Pancreas (tissue), 10 donors: ENCODE results near the gene CRYBB1. TPM values are rescaled to one million over a fixed set of nuclear protein-coding genes. Genes with fewer than 3 reads are reported as not detected.

Source experiments
- ATAC-seq, 4 donors: fragments of 200-7000 bp; cut with Tn5 transposase; one replicate each; pipeline versions ENCODE4 v1.8.0 to v1.9.1; 2020; ENCODE audit warnings: mild to moderate bottlenecking in 4 of 4, moderate library complexity in 4 of 4
- DNase-seq, 6 donors: peaks; one replicate each; pipeline ENCODE4 v3.0.0-alpha.2; 2020
- FAIRE-seq: peaks from 2 replicates; lab custom pipeline; 2012; peaks lifted over from hg19 to GRCh38; lab: Jason Lieb, UNC
- H3K27ac ChIP-seq, 4 donors: fragments of 200-600 bp; sonication (generic); 1 replicate in 3 of 4; 2 replicates in 1 of 4; pipeline versions ENCODE4 v1.5.0 to v1.8.0; 2020
- H3K27me3 ChIP-seq, 4 donors: fragments of 200-600 bp; one replicate each; pipeline ENCODE4 v1.8.0; 2021
- H3K36me3 ChIP-seq, 3 donors: fragments of 200-600 bp; sonication (generic) in 1 of 3; one replicate each; pipeline versions ENCODE4 v1.5.0 to v1.8.0; 2020 to 2021
- H3K4me1 ChIP-seq, 3 donors: fragments of 200-600 bp; one replicate each; pipeline ENCODE4 v1.8.0; 2021
- H3K4me3 ChIP-seq, 4 donors: fragments of 200-600 bp; sonication (generic) in 2 of 4; one replicate each; pipeline versions ENCODE4 v1.5.0 to v1.8.0; 2020 to 2021
- H3K9me3 ChIP-seq, 4 donors: fragments of 200-600 bp; one replicate each; pipeline ENCODE4 v1.8.0; 2021
- WGBS, 2 donors: extraction: QIAGEN DNeasy Blood & Tissue Kit; methylation state at CpG; one replicate each; pipeline ENCODE4 v1.1.7; 2013; 5-methylcytosine and 5-hydroxymethylcytosine counted together
- intact Hi-C, 3 donors: fragments of 100-400 bp; cut with DNase I; formaldehyde crosslinking; loops; one replicate each; pipeline versions ENCODE4 v1.11.1 to v1.14.2; 2022
- polyA plus RNA-seq, 2 donors: library from polyadenylated mRNA; stranded (reverse); fragments of 200-250 nt; gene quantifications; one replicate each; pipeline ENCODE4 v1.2.3, GENCODE V29; 2013
- total RNA-seq, 6 donors: library from RNA; stranded (reverse); fragmentation: NEBNext Ultra II Directional in 4 of 6; extraction: Animal tissue kit (Norgen Biotek cat#: 25700) in 4 of 6; gene quantifications; one replicate each; pipeline versions ENCODE4 v1.2.1 to v1.2.4, GENCODE V29; 2021 to 2023
- TF ChIP-seq, protein P1 (sequence below), 4 donors: fragments of 200-600 bp; sonication (generic) in 3 of 4; IDR thresholded peaks; one replicate each; pipeline versions ENCODE4 v1.5.0 to v1.8.0; 2021; ENCODE audit warnings: antibody characterized with exemption in 4 of 4
- donor health status: healthy with polysubstance abuse.
- donor health status: DM: no; HTN: no; CAD: no; lungs with moderate emphysema.
- donor health status: DM: no; HTN: no; CAD: no.
- donor health status: control.
- donor health status: control.
- donor health status: Bipolar disorder and iron deficiency.
- donor health status: DM: yes; HTN: yes; CAD: no.
- donor health status: DM: no; HTN: no; CAD: no.
- donor health status: DM: no; HTN: no; CAD: no.
- donor health status: DM: yes; HTN: yes; CAD: no.

CRYBB1 gene
- total RNA-seq = under 1 TPM in 3 of 6 donors, not detected in 3; 0.20 to 0.66 (median 0.34) TPM
- polyA plus RNA-seq = under 1 TPM; 0.14 to 0.38 TPM

DNA sequence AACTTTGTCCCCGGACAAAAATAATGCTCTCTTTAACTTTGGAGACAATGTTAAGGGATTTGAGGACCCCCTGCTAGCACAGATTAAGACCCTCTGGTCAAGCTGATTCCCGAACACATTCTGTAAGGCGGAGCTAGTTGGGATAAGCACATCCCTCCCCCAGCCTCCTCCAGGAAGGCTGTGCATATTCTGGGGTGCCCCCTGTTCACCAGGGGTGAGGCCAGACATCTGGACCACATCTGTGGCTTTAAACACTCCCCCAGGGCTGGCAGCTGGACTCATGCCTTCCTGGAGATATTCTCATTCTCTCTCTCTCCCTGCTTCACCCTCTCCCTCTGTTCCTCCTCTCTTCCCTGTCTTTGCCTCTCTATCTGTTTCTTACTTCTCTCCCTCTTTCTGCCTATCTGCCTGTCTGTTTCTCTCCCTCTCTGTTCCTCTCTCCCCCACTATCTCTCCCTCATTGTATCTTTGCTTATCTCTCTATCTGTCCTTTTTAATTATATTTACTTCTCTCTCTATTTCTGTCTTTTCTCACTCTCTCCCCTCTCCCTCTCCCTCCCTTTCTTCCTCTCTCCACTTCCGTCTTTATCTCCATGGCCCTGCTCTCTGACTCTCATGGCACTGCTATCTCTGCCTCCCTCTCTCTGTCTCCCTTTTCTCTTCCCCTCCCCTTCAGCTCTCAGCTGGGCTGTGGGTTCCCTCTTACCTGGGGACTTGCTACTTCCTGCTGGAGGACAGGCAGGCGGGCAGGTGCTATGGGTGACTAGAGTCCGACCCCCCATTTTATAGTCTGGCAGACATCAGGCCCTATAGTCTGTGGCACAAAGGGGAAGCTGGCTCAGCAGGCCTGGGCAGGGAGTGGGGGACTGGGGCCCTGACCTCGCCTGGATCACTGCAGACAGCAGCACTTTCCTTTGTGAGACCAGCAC lies at the start of gene CRYBB1:
Gene CRYBB1 (minus strand): TSS at position 757 of the 929 bp plus-strand sequence. CDS start 1,708 bp downstream, outside the sequence.
- H3K4me1 ChIP-seq = no peaks in the 10 kb centered on the region
- H3K4me3 ChIP-seq = no peak within 1 kb of the TSS
- H3K9me3 ChIP-seq = no peaks in the 10 kb centered on the region
- H3K27me3 ChIP-seq = no peaks in the 10 kb centered on the region
- H3K27ac ChIP-seq = no peak within 1 kb of the TSS
- WGBS, 2 donors = 66 to 70% methylated on average over 7 of the region's 7 CpGs
- ATAC-seq (peak in 2 of 4 donors; percentile 64 to 81), FAIRE-seq (no peak), DNase-seq (no peak)
- no peaks in the 10 kb centered on the region for H3K36me3 ChIP-seq
- intact Hi-C loops = no loop called here
- TF ChIP-seq, protein P1, sequence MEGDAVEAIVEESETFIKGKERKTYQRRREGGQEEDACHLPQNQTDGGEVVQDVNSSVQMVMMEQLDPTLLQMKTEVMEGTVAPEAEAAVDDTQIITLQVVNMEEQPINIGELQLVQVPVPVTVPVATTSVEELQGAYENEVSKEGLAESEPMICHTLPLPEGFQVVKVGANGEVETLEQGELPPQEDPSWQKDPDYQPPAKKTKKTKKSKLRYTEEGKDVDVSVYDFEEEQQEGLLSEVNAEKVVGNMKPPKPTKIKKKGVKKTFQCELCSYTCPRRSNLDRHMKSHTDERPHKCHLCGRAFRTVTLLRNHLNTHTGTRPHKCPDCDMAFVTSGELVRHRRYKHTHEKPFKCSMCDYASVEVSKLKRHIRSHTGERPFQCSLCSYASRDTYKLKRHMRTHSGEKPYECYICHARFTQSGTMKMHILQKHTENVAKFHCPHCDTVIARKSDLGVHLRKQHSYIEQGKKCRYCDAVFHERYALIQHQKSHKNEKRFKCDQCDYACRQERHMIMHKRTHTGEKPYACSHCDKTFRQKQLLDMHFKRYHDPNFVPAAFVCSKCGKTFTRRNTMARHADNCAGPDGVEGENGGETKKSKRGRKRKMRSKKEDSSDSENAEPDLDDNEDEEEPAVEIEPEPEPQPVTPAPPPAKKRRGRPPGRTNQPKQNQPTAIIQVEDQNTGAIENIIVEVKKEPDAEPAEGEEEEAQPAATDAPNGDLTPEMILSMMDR (IDR thresholded peaks at IDR 0.05) = no peak

DNA sequence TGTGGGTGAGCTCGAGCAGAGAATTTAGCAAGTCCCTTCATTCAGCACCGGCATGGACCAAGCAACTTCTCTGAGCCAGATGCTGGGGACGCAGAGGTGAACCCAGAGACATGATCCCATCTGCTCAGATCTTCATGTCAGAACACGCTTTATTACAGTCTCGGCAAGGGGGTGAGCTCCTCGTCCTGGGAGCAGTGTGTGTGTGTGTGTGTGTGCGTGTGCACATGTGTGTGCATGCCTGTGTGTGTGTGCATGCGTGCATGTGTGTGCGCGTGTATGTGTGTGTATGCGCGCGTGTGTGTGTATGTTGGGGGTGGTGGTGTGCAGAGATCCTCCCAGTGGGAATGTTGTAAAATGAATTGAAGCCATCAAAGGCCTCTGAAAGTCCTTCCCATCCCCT lies 49.3 kb upstream of the CRYBB1 start:
- H3K9me3 ChIP-seq = no peaks in the 10 kb centered on the region
- H3K4me1 ChIP-seq = peaks cover 6 to 12% (median 9%) of the 10 kb centered on the region in 3 donors
- TF ChIP-seq, protein P1 (IDR thresholded peaks at IDR 0.05) = no peak
- no peaks in the 10 kb centered on the region for H3K27me3 ChIP-seq
- H3K27ac ChIP-seq = no peak overlapping the region
- WGBS, 2 donors = 79 to 84% methylated on average over 13 of the region's 13 CpGs
- intact Hi-C loops = no loop called here
- H3K4me3 ChIP-seq = no peak overlapping the region
- ATAC-seq = no peak
- no peak for FAIRE-seq
- no peak for DNase-seq
- H3K36me3 ChIP-seq = no peaks in the 10 kb centered on the region

GRCh38 chr22:26665813-26666231 lies 48.0 kb upstream of the CRYBB1 start:
- H3K27me3 ChIP-seq = no peaks in the 10 kb centered on the region
- 25 to 30% methylated on average over 4 of the region's 4 CpGs for WGBS, 2 donors
- H3K27ac ChIP-seq = no peak overlapping the region
- no peak for ATAC-seq
- H3K9me3 ChIP-seq = no peaks in the 10 kb centered on the region
- peaks cover 6 to 11% (median 9%) of the 10 kb centered on the region in 3 donors for H3K4me1 ChIP-seq
- TF ChIP-seq, protein P1 (IDR thresholded peaks at IDR 0.05) = no peak
- no peak overlapping the region for H3K4me3 ChIP-seq
- no peak for FAIRE-seq
- no peak for DNase-seq
- H3K36me3 ChIP-seq = no peaks in the 10 kb centered on the region
- intact Hi-C loops = no loop called here

GRCh38 chr22:26663374-26663923 lies 45.6 kb upstream of the CRYBB1 start:
- DNase-seq (no peak), ATAC-seq (no peak), FAIRE-seq (no peak)
- Histone ChIP-seq H3K27ac (no peak overlapping the region), H3K4me1 (no peaks in the 10 kb centered on the region), H3K4me3 (no peak overlapping the region), H3K27me3 (peaks cover 0 to under 1% (median under 1%) of the 10 kb centered on the region in 4 donors), H3K36me3 (no peaks in the 10 kb centered on the region), H3K9me3 (no peaks in the 10 kb centered on the region)
- intact Hi-C loops = no loop called here
- TF ChIP-seq, protein P1 (IDR thresholded peaks at IDR 0.05) = no peak
- WGBS, 2 donors = 60 to 70% methylated on average over 9 of the region's 9 CpGs
